Loucy (cell line): Measurements from ENCODE around the gene ZNF280B.

Source experiments
- H2AFZ ChIP-seq: fragments of 200-600 bp; sonication (generic); 2 replicates; pipeline ENCODE4 v1.6.0; 2016; ENCODE audit warnings: antibody characterized with exemption, mild to moderate bottlenecking, low read length, moderate library complexity
- H3F3A ChIP-seq: fragments of 200-600 bp; 2 replicates; pipeline ENCODE4 v1.6.0; 2016; ENCODE audit warnings: antibody characterized with exemption, low read depth, mild to moderate bottlenecking
- H3K27me3 ChIP-seq: fragments of 200-600 bp; sonication (generic); 2 replicates; pipeline ENCODE4 v1.6.1; 2014; ENCODE audit warnings: low read length, mild to moderate bottlenecking; ENCODE audit not compliant: insufficient read depth, poor library complexity, severe bottlenecking
- H3K36me3 ChIP-seq: fragments of 200-600 bp; sonication (generic); 2 replicates; pipeline ENCODE4 v1.6.1; 2016; ENCODE audit warnings: low read length; ENCODE audit not compliant: insufficient read depth
- H3K4me1 ChIP-seq: fragments of 200-600 bp; sonication (generic); 2 replicates; pipeline ENCODE4 v1.5.1; 2014; ENCODE audit warnings: low read length, mild to moderate bottlenecking; ENCODE audit not compliant: insufficient read depth, poor library complexity, severe bottlenecking
- H3K4me2 ChIP-seq: fragments of 200-600 bp; sonication (generic); 2 replicates; pipeline ENCODE4 v1.6.0; 2014; ENCODE audit warnings: antibody characterized with exemption, low read length, low read depth, mild to moderate bottlenecking; ENCODE audit not compliant: poor library complexity, severe bottlenecking
- H3K4me3 ChIP-seq: fragments of 200-600 bp; sonication (generic); 2 replicates; pipeline ENCODE4 v1.5.1; 2014; ENCODE audit warnings: low read length, mild to moderate bottlenecking, mixed read lengths; ENCODE audit not compliant: poor library complexity, severe bottlenecking
- H3K79me2 ChIP-seq: fragments of 200-600 bp; sonication (generic); 2 replicates; pipeline ENCODE4 v1.6.1; 2014; ENCODE audit warnings: low read length; ENCODE audit not compliant: insufficient read depth
- H3K9ac ChIP-seq: fragments of 200-600 bp; sonication (generic); 2 replicates; pipeline ENCODE4 v1.6.0; 2014; ENCODE audit warnings: mild to moderate bottlenecking, low read depth, low read length, moderate library complexity; ENCODE audit not compliant: poor library complexity, severe bottlenecking
- H3K9me2 ChIP-seq: fragments of 200-600 bp; sonication (generic); replicated peaks from 2 replicates; pipeline ENCODE4 v1.6.1; 2016; ENCODE audit warnings: low read depth, low read length, mixed read lengths
- H3K9me3 ChIP-seq: fragments of 200-600 bp; sonication (generic); 2 replicates; pipeline ENCODE4 v1.6.1; 2014; ENCODE audit warnings: mild to moderate bottlenecking, antibody characterized with exemption, low read length, low read depth; ENCODE audit not compliant: insufficient read depth
- H4K20me1 ChIP-seq: fragments of 200-600 bp; sonication (generic); 2 replicates; pipeline ENCODE4 v1.6.0; 2014; ENCODE audit warnings: antibody characterized with exemption, low read length, mild to moderate bottlenecking; ENCODE audit not compliant: insufficient read depth, poor library complexity, severe bottlenecking
- CTCF ChIP-seq: fragments of 200-600 bp; sonication (generic); conservative IDR thresholded peaks from 2 replicates; pipeline ENCODE4 v1.5.1; 2014; ENCODE audit warnings: mild to moderate bottlenecking, antibody characterized with exemption, low read length
- EZH2phosphoT487 ChIP-seq: fragments of 200-600 bp; IDR thresholded peaks from 2 replicates; pipeline ENCODE4 v1.6.1; 2018; ENCODE audit warnings: antibody characterized with exemption, mild to moderate bottlenecking, moderate library complexity, borderline replicate concordance

The ZNF280B gene

GRCh38 chr22:22467112-22467511 lies 41.4 kb downstream of the ZNF280B start:
- no peaks in the 10 kb centered on the region for H3K27me3 ChIP-seq
- H3K9me2 ChIP-seq: no peaks in the 10 kb centered on the region
- no peak for TF ChIP-seq EZH2phosphoT487
- TF ChIP-seq CTCF: no peak
- H4K20me1 ChIP-seq: no peaks in the 10 kb centered on the region
- H3K4me1 ChIP-seq: no peaks in the 10 kb centered on the region
- H3K79me2 ChIP-seq: no peaks in the 10 kb centered on the region
- no peaks in the 10 kb centered on the region; the same call in 1 of the 2 replicates for H3K9me3 ChIP-seq
- no peaks in the 10 kb centered on the region for H3F3A ChIP-seq
- no peaks in the 10 kb centered on the region for H3K36me3 ChIP-seq
- no peak overlapping the region for H3K4me2 ChIP-seq
- H3K4me3 ChIP-seq: no peak overlapping the region
- no peak overlapping the region for H2AFZ ChIP-seq
- no peak overlapping the region for H3K9ac ChIP-seq

- Histone ChIP-seq H3K4me3 (no peak overlapping the region), H3K9ac (no peak overlapping the region), H3K36me3 (no peaks in the 10 kb centered on the region), H3K27me3 (no peaks in the 10 kb centered on the region), H3F3A (no peaks in the 10 kb centered on the region), H3K4me1 (no peaks in the 10 kb centered on the region), H2AFZ (no peak overlapping the region), H3K9me3 (no peaks in the 10 kb centered on the region; the same call in 1 of the 2 replicates), H3K4me2 (no peak overlapping the region), H3K79me2 (no peaks in the 10 kb centered on the region), H3K9me2 (no peaks in the 10 kb centered on the region), H4K20me1 (no peaks in the 10 kb centered on the region)
- TF ChIP-seq EZH2phosphoT487: no peak
- TF ChIP-seq CTCF: no peak
These were observed 42.8 kb downstream of the ZNF280B start for GRCh38 chr22:22465782-22466181.

- TF ChIP-seq CTCF (no peak), EZH2phosphoT487 (no peak)
- Histone ChIP-seq H3K79me2 (no peaks in the 10 kb centered on the region), H3K4me3 (no peak overlapping the region), H3K4me1 (no peaks in the 10 kb centered on the region), H4K20me1 (no peaks in the 10 kb centered on the region), H3K9me3 (no peaks in the 10 kb centered on the region; the same call in 1 of the 2 replicates), H3K36me3 (no peaks in the 10 kb centered on the region), H3K9me2 (no peaks in the 10 kb centered on the region), H2AFZ (no peak overlapping the region), H3K9ac (no peak overlapping the region), H3F3A (no peaks in the 10 kb centered on the region), H3K4me2 (no peak overlapping the region), H3K27me3 (no peaks in the 10 kb centered on the region)
These were observed 43.4 kb downstream of the ZNF280B start for GRCh38 chr22:22465094-22465602.
